Measurements from ENCODE around the gene MAOA. TPM values are rescaled to one million over a fixed set of nuclear protein-coding genes. Genes with fewer than 3 reads are reported as not detected.

Gene MAOA
- total RNA-seq, 1 donor from 2014 or later = 12.5 TPM

DNA sequence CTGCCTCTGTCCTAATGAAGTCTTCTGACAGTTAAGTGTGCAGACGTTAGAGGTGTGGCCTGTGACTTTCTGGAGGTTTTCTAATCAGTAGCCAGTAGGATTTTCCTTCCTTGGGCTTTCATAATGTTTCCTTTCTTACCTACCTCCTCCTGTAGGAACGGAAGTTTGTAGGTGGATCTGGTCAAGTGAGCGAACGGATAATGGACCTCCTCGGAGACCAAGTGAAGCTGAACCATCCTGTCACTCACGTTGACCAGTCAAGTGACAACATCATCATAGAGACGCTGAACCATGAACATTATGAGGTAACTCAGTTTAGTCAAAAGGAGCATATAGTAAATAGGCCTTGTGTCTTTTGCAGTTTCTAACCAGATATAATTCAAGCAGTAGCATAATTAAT, 75.0 kb downstream of the MAOA start:
- Mint-ChIP-seq H3K36me3 (ENCODE audit: insufficient read depth) (peaks cover 9% of the 10 kb centered on the region), H3K27ac (no peak overlapping the region), H3K4me1 (ENCODE audit: low read depth) (peaks cover 13% of the 10 kb centered on the region), H3K4me3 (ENCODE audit: low read depth) (no peak overlapping the region), H3K9me3 (ENCODE audit: low read depth) (peaks cover 19% of the 10 kb centered on the region), H3K27me3 (no peaks in the 10 kb centered on the region)
- TF ChIP-seq, protein P1, sequence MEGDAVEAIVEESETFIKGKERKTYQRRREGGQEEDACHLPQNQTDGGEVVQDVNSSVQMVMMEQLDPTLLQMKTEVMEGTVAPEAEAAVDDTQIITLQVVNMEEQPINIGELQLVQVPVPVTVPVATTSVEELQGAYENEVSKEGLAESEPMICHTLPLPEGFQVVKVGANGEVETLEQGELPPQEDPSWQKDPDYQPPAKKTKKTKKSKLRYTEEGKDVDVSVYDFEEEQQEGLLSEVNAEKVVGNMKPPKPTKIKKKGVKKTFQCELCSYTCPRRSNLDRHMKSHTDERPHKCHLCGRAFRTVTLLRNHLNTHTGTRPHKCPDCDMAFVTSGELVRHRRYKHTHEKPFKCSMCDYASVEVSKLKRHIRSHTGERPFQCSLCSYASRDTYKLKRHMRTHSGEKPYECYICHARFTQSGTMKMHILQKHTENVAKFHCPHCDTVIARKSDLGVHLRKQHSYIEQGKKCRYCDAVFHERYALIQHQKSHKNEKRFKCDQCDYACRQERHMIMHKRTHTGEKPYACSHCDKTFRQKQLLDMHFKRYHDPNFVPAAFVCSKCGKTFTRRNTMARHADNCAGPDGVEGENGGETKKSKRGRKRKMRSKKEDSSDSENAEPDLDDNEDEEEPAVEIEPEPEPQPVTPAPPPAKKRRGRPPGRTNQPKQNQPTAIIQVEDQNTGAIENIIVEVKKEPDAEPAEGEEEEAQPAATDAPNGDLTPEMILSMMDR (IDR thresholded peaks at IDR 0.05; ENCODE audit: unreplicated experiment) = no peak
- DNase-seq (ENCODE audit: low spot score, unreplicated experiment) = no peak

DNA sequence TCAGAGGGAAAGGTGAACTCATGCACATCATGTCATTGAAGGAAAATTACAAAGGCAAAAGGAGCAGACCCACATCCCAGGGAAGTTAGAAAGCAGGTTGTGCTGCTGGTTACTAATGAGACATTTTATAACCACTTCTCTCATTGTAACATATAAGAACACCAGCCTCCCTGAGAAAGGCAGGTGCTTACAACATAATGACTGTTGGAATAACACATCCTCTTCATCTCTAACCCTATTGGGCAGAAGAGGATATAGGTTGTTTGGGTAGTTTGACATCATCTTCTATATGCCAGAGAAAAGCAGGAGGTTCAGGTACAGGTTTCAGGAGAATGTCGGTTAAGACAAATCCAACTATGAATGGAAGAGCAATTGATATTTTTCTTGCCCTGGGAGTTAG, 77.6 kb downstream of the MAOA start:
- peaks cover 15% of the 10 kb centered on the region for H3K4me1 Mint-ChIP-seq (ENCODE audit: low read depth)
- no peak overlapping the region for H3K27ac Mint-ChIP-seq
- H3K4me3 Mint-ChIP-seq (ENCODE audit: low read depth) = no peak overlapping the region
- no peaks in the 10 kb centered on the region for H3K27me3 Mint-ChIP-seq
- no peak for DNase-seq (ENCODE audit: low spot score, unreplicated experiment)
- peaks cover 5% of the 10 kb centered on the region for H3K36me3 Mint-ChIP-seq (ENCODE audit: insufficient read depth)
- H3K9me3 Mint-ChIP-seq (ENCODE audit: low read depth) = peaks cover 15% of the 10 kb centered on the region
- TF ChIP-seq, protein P1 (IDR thresholded peaks at IDR 0.05; ENCODE audit: unreplicated experiment) = no peak

DNA sequence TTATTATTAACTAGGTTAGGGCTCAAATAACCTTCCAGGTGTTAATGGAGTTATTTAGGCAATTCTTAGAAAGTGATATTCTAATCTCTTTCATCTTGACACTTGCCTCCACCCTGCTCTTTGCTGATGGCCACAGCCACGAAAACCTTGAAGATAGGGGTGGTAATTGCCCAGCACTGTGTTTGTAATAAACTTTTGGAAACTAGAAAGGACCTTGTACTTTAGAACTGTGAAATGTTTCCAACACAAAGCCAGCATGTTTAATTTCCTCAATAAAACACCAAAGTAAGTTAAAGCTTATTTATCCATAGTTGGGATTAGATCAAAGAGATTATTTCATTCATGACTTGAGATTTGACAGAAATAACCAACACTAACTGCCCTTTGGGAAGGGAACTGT, 78.3 kb downstream of the MAOA start:
- no peak for DNase-seq (ENCODE audit: low spot score, unreplicated experiment)
- Mint-ChIP-seq H3K4me3 (ENCODE audit: low read depth) (no peak overlapping the region), H3K27me3 (no peaks in the 10 kb centered on the region), H3K9me3 (ENCODE audit: low read depth) (peaks cover 18% of the 10 kb centered on the region), H3K36me3 (ENCODE audit: insufficient read depth) (peaks cover 7% of the 10 kb centered on the region), H3K27ac (no peak overlapping the region), H3K4me1 (ENCODE audit: low read depth) (peaks cover 15% of the 10 kb centered on the region)
- TF ChIP-seq, protein P1 (IDR thresholded peaks at IDR 0.05; ENCODE audit: unreplicated experiment) = no peak

DNA sequence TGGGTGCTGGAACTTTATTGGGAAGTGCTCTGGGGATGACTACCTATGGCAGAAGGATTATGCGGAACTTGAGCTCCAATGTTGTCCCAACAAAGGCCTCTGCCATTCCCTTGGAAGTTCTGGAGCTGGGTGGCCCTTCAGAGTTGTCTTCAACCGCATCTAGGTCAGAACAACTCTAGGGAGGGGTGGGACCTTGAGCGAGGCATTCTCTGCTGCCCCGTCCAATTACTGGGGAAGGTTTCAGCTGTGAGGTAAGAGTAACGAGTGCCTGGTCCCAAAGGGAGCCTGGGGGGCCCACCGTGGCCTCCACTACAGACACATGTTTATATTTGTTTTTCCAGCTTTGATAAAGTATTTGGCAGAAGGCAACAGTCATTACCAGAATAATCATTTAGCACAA, 79.4 kb downstream of the MAOA start:
- TF ChIP-seq, protein P1 (IDR thresholded peaks at IDR 0.05; ENCODE audit: unreplicated experiment) = no peak
- Mint-ChIP-seq H3K4me1 (ENCODE audit: low read depth) (peaks cover 15% of the 10 kb centered on the region), H3K27ac (no peak overlapping the region), H3K36me3 (ENCODE audit: insufficient read depth) (peaks cover 7% of the 10 kb centered on the region), H3K9me3 (ENCODE audit: low read depth) (peaks cover 18% of the 10 kb centered on the region), H3K27me3 (no peaks in the 10 kb centered on the region), H3K4me3 (ENCODE audit: low read depth) (no peak overlapping the region)
- DNase-seq (ENCODE audit: low spot score, unreplicated experiment) = no peak

DNA sequence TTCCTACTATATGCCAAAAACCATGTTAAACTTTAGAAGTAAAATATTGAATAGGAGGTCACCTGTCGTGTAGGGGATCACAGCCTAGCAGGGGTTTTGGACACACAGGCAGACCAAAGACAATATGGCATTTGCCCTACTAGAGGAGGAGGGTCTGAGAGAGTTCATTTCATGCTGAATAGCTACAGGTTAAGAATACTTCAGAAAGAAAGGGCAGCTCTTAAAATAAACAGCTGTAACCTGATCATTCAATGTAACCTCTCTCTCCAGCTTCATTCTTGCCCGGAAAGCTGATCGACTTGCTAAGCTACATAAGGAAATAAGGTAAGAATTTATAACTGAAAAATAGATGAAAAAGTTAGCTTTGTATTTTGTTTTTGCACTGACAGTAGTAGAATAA, 79.9 kb downstream of the MAOA start:
- Mint-ChIP-seq H3K4me1 (ENCODE audit: low read depth) (peaks cover 15% of the 10 kb centered on the region), H3K36me3 (ENCODE audit: insufficient read depth) (peaks cover 7% of the 10 kb centered on the region), H3K9me3 (ENCODE audit: low read depth) (peaks cover 18% of the 10 kb centered on the region), H3K27ac (peak overlapping the region; percentile 64), H3K4me3 (ENCODE audit: low read depth) (peak overlapping the region; percentile 12), H3K27me3 (no peaks in the 10 kb centered on the region)
- TF ChIP-seq, protein P1 (IDR thresholded peaks at IDR 0.05; ENCODE audit: unreplicated experiment) = no peak
- no peak for DNase-seq (ENCODE audit: low spot score, unreplicated experiment)

All from progenitor cell of endocrine pancreas (in vitro differentiated cells).